HG02870 (cell line): Measurements from ENCODE around the gene MAPKAP1.

ENCODE experiments used
- ATAC-seq: cut with Tn5 transposase; IDR thresholded peaks from one replicate; pipeline ENCODE4 v1.9.1; 2021; ENCODE audit warnings: mild to moderate bottlenecking, moderate library complexity; ENCODE audit not compliant: unreplicated experiment

Gene MAPKAP1

GRCh38 chr9:125438506-125439433 lies 268.2 kb downstream of the MAPKAP1 start:
- ATAC-seq, result no peak

- no peak for ATAC-seq
These were observed 269.2 kb downstream of the MAPKAP1 start for GRCh38 chr9:125437771-125438221.

GRCh38 chr9:125436613-125437443 lies 270.2 kb downstream of the MAPKAP1 start:
- no peak for ATAC-seq

GRCh38 chr9:125435776-125436612 lies 271.0 kb downstream of the MAPKAP1 start:
- ATAC-seq, result no peak

- ATAC-seq, result no peak
These were observed 271.8 kb downstream of the MAPKAP1 start for GRCh38 chr9:125434986-125435775.

- ATAC-seq, result no peak
These were observed 273.5 kb downstream of the MAPKAP1 start for GRCh38 chr9:125433461-125434011.

GRCh38 chr9:125432715-125433385 lies 274.2 kb downstream of the MAPKAP1 start:
- no peak for ATAC-seq

GRCh38 chr9:125431741-125432271 lies 275.2 kb downstream of the MAPKAP1 start:
- no peak for ATAC-seq

GRCh38 chr9:125431012-125431305 lies 276.0 kb downstream of the MAPKAP1 start:
- ATAC-seq, result no peak

- no peak for ATAC-seq
These were observed 276.6 kb downstream of the MAPKAP1 start for GRCh38 chr9:125430161-125431011.

GRCh38 chr9:125429476-125430160 lies 277.4 kb downstream of the MAPKAP1 start:
- no peak for ATAC-seq

GRCh38 chr9:125428902-125429467 lies 278.0 kb downstream of the MAPKAP1 start:
- no peak for ATAC-seq

- no peak for ATAC-seq
These were observed 278.7 kb downstream of the MAPKAP1 start for GRCh38 chr9:125428060-125428901.

GRCh38 chr9:125427556-125427955 lies 279.5 kb downstream of the MAPKAP1 start:
- ATAC-seq, result no peak

- no peak for ATAC-seq
These were observed 280.1 kb downstream of the MAPKAP1 start for GRCh38 chr9:125426926-125427325.

- ATAC-seq, result no peak
These were observed 281.0 kb downstream of the MAPKAP1 start for GRCh38 chr9:125425901-125426515.
